Glomerular endothelial cell (primary cell): ENCODE measurements around the gene RGS17. TPM values are rescaled to one million over a fixed set of nuclear protein-coding genes. Genes with fewer than 3 reads are reported as not detected.

Source experiments
- DNase-seq: peaks from one replicate; pipeline ENCODE4 v3.0.0-alpha.2; 2011; ENCODE audit warnings: low read depth, low spot score; ENCODE audit errors: extremely low read depth
- total RNA-seq: library from RNA; depleted of rRNA; stranded (reverse); fragments of >200 nt; gene quantifications from 2 replicates; pipeline ENCODE4 v1.2.3, GENCODE V29; 2015

RGS17 gene
- total RNA-seq, 1 donor from 2014 or later, result 5.4 TPM

GRCh38 chr6:152959333-152959732 lies 171.7 kb downstream of the RGS17 start:
- no peak for DNase-seq

- DNase-seq, result no peak
These were observed 173.3 kb downstream of the RGS17 start for GRCh38 chr6:152957796-152958195.

Other genes with a start within 250 kb of the RGS17 start
- gene FBXO5, start 148.2 kb downstream of the RGS17 start, total RNA-seq, result 2.8 and 10.2 TPM in 2 replicates
- gene MTRF1L, start 128.6 kb downstream of the RGS17 start, total RNA-seq, result 20.2 and 29.4 TPM in 2 replicates